Breast epithelium (tissue), 4 donors: ENCODE results near the gene BICD2. TPM values are rescaled to one million over a fixed set of nuclear protein-coding genes. Genes with fewer than 3 reads are reported as not detected.

Experiments
- DNase-seq, 2 donors: peaks; one replicate each; pipeline ENCODE4 v3.0.0-alpha.2; 2019; ENCODE audit warnings: low spot score in 2 of 2
- H3K27ac ChIP-seq, 2 donors: fragments of 200-600 bp; sonication (generic) in 1 of 2; one replicate each; pipeline ENCODE4 v1.5.1; 2016 to 2019; ENCODE audit warnings: mild to moderate bottlenecking in 1 of 2
- H3K27me3 ChIP-seq, 2 donors: fragments of 200-600 bp; sonication (generic) in 1 of 2; one replicate each; pipeline versions ENCODE4 v1.5.1 to v1.6.0; 2017 to 2019; ENCODE audit warnings: control low read depth in 1 of 2, mild to moderate bottlenecking in 1 of 2
- H3K36me3 ChIP-seq: fragments of 200-600 bp; one replicate; pipeline ENCODE4 v1.5.1; 2019
- H3K4me1 ChIP-seq, 2 donors: fragments of 200-600 bp; sonication (generic); one replicate each; pipeline ENCODE4 v1.5.1; 2016 to 2019; ENCODE audit warnings: control low read depth in 1 of 2
- H3K4me3 ChIP-seq, 3 donors: fragments of 200-600 bp; sonication (generic); 1 replicate in 2 of 3; 2 replicates in 1 of 3; pipeline ENCODE4 v1.5.1; 2016 to 2019; ENCODE audit warnings: mild to moderate bottlenecking in 3 of 3, moderate library complexity in 2 of 3
- H3K9me3 ChIP-seq, 2 donors: fragments of 200-600 bp; sonication (generic) in 1 of 2; one replicate each; pipeline ENCODE4 v1.5.1; 2016 to 2019; ENCODE audit warnings: control low read depth in 1 of 2
- CTCF ChIP-seq, 3 donors: fragments of 450-650 bp; IDR thresholded peaks; one replicate each; pipeline ENCODE4 v1.5.1; 2016 to 2017; ENCODE audit warnings: antibody characterized with exemption in 3 of 3, mild to moderate bottlenecking in 3 of 3, moderate library complexity in 3 of 3
- POLR2A ChIP-seq: fragments of 450-650 bp; IDR thresholded peaks from one replicate; pipeline ENCODE4 v1.6.1; 2016; ENCODE audit warnings: antibody characterized with exemption, mild to moderate bottlenecking, moderate library complexity
- POLR2AphosphoS5 ChIP-seq, 3 donors: sonication (generic); formaldehyde crosslinking; IDR thresholded peaks; one replicate each; pipeline ENCODE4 v1.6.1; 2017; ENCODE audit warnings: antibody characterized with exemption in 3 of 3
- intact Hi-C: fragments of 100-400 bp; cut with DNase I; formaldehyde crosslinking; loops from one replicate; pipeline ENCODE4 v1.15.1; 2023; ENCODE audit warnings: low total_unique reads
- total RNA-seq, 3 donors: library from RNA; depleted of rRNA; stranded (reverse); fragments of >200 nt; gene quantifications; one replicate each; pipeline ENCODE4 v1.1.0, GENCODE V29; 2016

The BICD2 gene
- total RNA-seq, 3 donors from 2014 or later = 22.8 to 56.0 (median 26.5) TPM

- no peaks in the 10 kb centered on the region for H3K4me1 ChIP-seq
- peaks cover 2% of the 10 kb centered on the region for H3K36me3 ChIP-seq
These were observed 39.9 kb downstream of the BICD2 start for GRCh38 chr9:92724528-92725265.

GRCh38 chr9:92723801-92724323 is 40.8 kb downstream of the BICD2 start:
- TF ChIP-seq POLR2AphosphoS5 (IDR thresholded peaks at IDR 0.05) = no peak
- TF ChIP-seq POLR2A = no peak
- TF ChIP-seq CTCF (IDR thresholded peaks at IDR 0.05) = no peak
- no peak overlapping the region for H3K4me3 ChIP-seq
- no peaks in the 10 kb centered on the region for H3K9me3 ChIP-seq
- no peaks in the 10 kb centered on the region for H3K4me1 ChIP-seq
- intact Hi-C loops = no loop called here
- H3K36me3 ChIP-seq = peaks cover 7% of the 10 kb centered on the region
- peak overlapping the region; percentile 13 to 56 for H3K27ac ChIP-seq
- DNase-seq = peak in 1 of 2 donors; percentile 3
- no peaks in the 10 kb centered on the region for H3K27me3 ChIP-seq

More at GRCh38 chr9:92724528-92725265, 39.9 kb downstream of the BICD2 start:
- Histone ChIP-seq H3K9me3 (no peaks in the 10 kb centered on the region), H3K27me3 (no peaks in the 10 kb centered on the region), H3K27ac (no peak overlapping the region), H3K4me3 (no peak overlapping the region)
- intact Hi-C loops = no loop called here
- TF ChIP-seq POLR2AphosphoS5 (IDR thresholded peaks at IDR 0.05) (no peak), CTCF (IDR thresholded peaks at IDR 0.05) (no peak), POLR2A (no peak)
- DNase-seq = peak in 1 of 2 donors; percentile 12

GRCh38 chr9:92723299-92723625 is 41.4 kb downstream of the BICD2 start:
- intact Hi-C loops = no loop called here
- H3K4me3 ChIP-seq = no peak overlapping the region

GRCh38 chr9:92722386-92723298 is 42.0 kb downstream of the BICD2 start:
- Histone ChIP-seq H3K27me3 (no peaks in the 10 kb centered on the region), H3K27ac (no peak overlapping the region), H3K4me3 (no peak overlapping the region), H3K36me3 (peaks cover 17% of the 10 kb centered on the region), H3K4me1 (no peaks in the 10 kb centered on the region), H3K9me3 (no peaks in the 10 kb centered on the region)
- intact Hi-C loops = no loop called here
- TF ChIP-seq POLR2A (no peak), CTCF (IDR thresholded peaks at IDR 0.05) (no peak), POLR2AphosphoS5 (IDR thresholded peaks at IDR 0.05) (no peak)
- peak in 1 of 2 donors; percentile 16 for DNase-seq

More at GRCh38 chr9:92723299-92723625, 41.4 kb downstream of the BICD2 start:
- Histone ChIP-seq H3K4me1 (no peaks in the 10 kb centered on the region), H3K9me3 (no peaks in the 10 kb centered on the region), H3K27ac (peak overlapping the region; percentile 13 to 56), H3K36me3 (peaks cover 13% of the 10 kb centered on the region), H3K27me3 (no peaks in the 10 kb centered on the region)
- no peak for TF ChIP-seq POLR2A
- TF ChIP-seq POLR2AphosphoS5 (IDR thresholded peaks at IDR 0.05) = peak in 1 of 3 donors; percentile 36
- peak in 1 of 2 donors; percentile 61 for DNase-seq

GRCh38 chr9:92721548-92721947 is 43.1 kb downstream of the BICD2 start:
- Histone ChIP-seq H3K36me3 (peaks cover 17% of the 10 kb centered on the region), H3K4me3 (no peak overlapping the region), H3K9me3 (no peaks in the 10 kb centered on the region), H3K4me1 (no peaks in the 10 kb centered on the region), H3K27me3 (no peaks in the 10 kb centered on the region), H3K27ac (no peak overlapping the region)
- intact Hi-C loops = no loop called here
- peak in 1 of 2 donors; percentile 7 for DNase-seq
- TF ChIP-seq POLR2A (no peak), POLR2AphosphoS5 (IDR thresholded peaks at IDR 0.05) (no peak), CTCF (IDR thresholded peaks at IDR 0.05) (no peak)
